ENCODE results near the gene GAMT.

Gene GAMT

DNA sequence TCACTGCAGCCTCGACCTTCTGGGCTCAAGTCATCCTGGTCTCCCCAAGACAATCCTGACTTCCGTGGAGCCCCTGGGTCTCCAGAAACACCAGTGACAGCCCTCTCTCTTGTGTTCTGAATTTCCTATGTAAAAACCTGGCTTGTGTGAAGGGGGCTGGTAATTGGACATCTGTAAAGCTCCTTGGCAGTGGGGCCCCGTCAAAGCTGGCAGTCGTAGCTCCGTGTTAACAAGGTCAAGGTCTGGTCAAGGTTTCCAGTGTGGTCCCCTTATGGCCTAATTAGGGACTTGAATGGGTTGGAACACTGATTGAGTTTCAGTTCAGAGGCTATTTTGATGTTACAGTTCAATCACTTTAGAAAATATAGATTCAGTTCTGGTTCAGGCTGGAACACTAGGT lies 50.5 kb downstream of the GAMT start:
- no peak overlapping the region for H3K27ac ChIP-seq

DNA sequence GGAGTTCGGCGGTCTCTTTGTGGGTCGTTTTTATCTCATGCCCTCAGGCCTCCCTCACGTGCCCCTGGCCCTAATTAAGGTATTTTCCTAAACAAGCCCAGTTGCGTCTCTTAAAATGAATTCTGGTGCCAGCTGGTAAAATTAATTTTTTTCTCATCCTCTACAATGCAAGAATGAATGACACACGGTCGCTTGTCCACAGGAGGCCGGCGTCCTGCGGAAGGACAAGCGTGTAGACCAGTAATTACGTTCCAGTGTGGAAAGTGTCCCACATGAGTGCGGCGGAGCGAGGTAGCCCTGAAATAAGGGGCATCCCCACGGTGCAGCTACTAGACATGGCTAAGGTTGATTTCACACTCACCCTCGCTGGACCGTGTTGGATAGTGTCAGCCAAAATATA lies 52.1 kb downstream of the GAMT start:
- H3K36me3 ChIP-seq (ENCODE audit: insufficient read depth, low read length) = no peaks in the 10 kb centered on the region
- H3K9ac ChIP-seq (ENCODE audit: insufficient read length) = no peak overlapping the region
- TF ChIP-seq EZH2 (IDR thresholded peaks at IDR 0.05) (no peak), POLR2AphosphoS5 (IDR thresholded peaks at IDR 0.05; ENCODE audit: borderline replicate concordance, low read depth, low read length) (no peak), FOXP2 (optimal IDR thresholded peaks at IDR 0.05; ENCODE audit: control extremely low read depth, extremely low read length, insufficient read depth) (no peak)
- no peak for DNase-seq (ENCODE audit: low read depth, low spot score)
- H3K9me3 ChIP-seq (ENCODE audit: low read depth, low read length) = no peaks in the 10 kb centered on the region
- H3K4me3 ChIP-seq = no peak overlapping the region
- no peak overlapping the region for H3K27ac ChIP-seq

More for the DNA sequence above, 50.5 kb downstream of the GAMT start:
- TF ChIP-seq EZH2 (IDR thresholded peaks at IDR 0.05) = no peak
- TF ChIP-seq POLR2AphosphoS5 (IDR thresholded peaks at IDR 0.05; ENCODE audit: borderline replicate concordance, low read depth, low read length) = no peak
- no peak for TF ChIP-seq FOXP2 (optimal IDR thresholded peaks at IDR 0.05; ENCODE audit: control extremely low read depth, extremely low read length, insufficient read depth)
- Histone ChIP-seq H3K9me3 (ENCODE audit: low read depth, low read length) (no peaks in the 10 kb centered on the region), H3K4me3 (no peak overlapping the region), H3K9ac (ENCODE audit: insufficient read length) (no peak overlapping the region), H3K36me3 (ENCODE audit: insufficient read depth, low read length) (no peaks in the 10 kb centered on the region)
- no peak for DNase-seq (ENCODE audit: low read depth, low spot score)

Data from SK-N-MC (cell line).